Vagina (tissue), 2 donors: ENCODE measurements around the gene ANK2. TPM values are rescaled to one million over a fixed set of nuclear protein-coding genes. Genes with fewer than 3 reads are reported as not detected.

Source experiments
- DNase-seq, 2 donors: peaks; one replicate each; pipeline ENCODE4 v3.0.0-alpha.2; 2017; ENCODE audit errors: extremely low spot score in 2 of 2
- H3K27ac ChIP-seq: fragments of 200-600 bp; sonication (generic); one replicate; pipeline ENCODE4 v1.5.1; 2019
- H3K27me3 ChIP-seq: fragments of 200-600 bp; sonication (generic); one replicate; pipeline ENCODE4 v1.5.1; 2019
- H3K36me3 ChIP-seq, 2 donors: fragments of 200-600 bp; sonication (generic); one replicate each; pipeline ENCODE4 v1.5.1; 2017 to 2019
- H3K4me1 ChIP-seq: fragments of 200-600 bp; sonication (generic); one replicate; pipeline ENCODE4 v1.5.1; 2019
- H3K4me3 ChIP-seq, 2 donors: fragments of 200-600 bp; sonication (generic); 1 replicate in 1 of 2; 2 replicates in 1 of 2; pipeline ENCODE4 v1.5.1; 2016 to 2019
- H3K9me3 ChIP-seq: fragments of 200-600 bp; sonication (generic); one replicate; pipeline ENCODE4 v1.5.1; 2019
- POLR2A ChIP-seq, 2 donors: fragments of 450-650 bp; IDR thresholded peaks; one replicate each; pipeline ENCODE4 v1.6.1; 2017; ENCODE audit warnings: antibody characterized with exemption in 2 of 2, mild to moderate bottlenecking in 2 of 2, moderate library complexity in 2 of 2
- POLR2AphosphoS5 ChIP-seq, 2 donors: sonication (generic); formaldehyde crosslinking; IDR thresholded peaks; one replicate each; pipeline ENCODE4 v1.9.0; 2017; ENCODE audit warnings: antibody characterized with exemption in 2 of 2, mild to moderate bottlenecking in 2 of 2, low read depth in 1 of 2; ENCODE audit not compliant: insufficient read depth in 1 of 2
- intact Hi-C: fragments of 100-400 bp; cut with DNase I; formaldehyde crosslinking; loops from one replicate; pipeline ENCODE4 v1.15.1; 2023
- total RNA-seq: library from RNA; depleted of rRNA; stranded (reverse); fragments of >200 nt; gene quantifications from one replicate; pipeline ENCODE4 v1.2.3, GENCODE V29; 2016
- TF ChIP-seq, protein P1 (sequence below), 3 experiments: fragments of 450-650 bp in 2 of 3; fragments of 200-600 bp in 1 of 3; sonication (generic) in 1 of 3; IDR thresholded peaks; one replicate each; pipeline ENCODE4 v1.5.1; 2017 to 2019; ENCODE audit warnings: antibody characterized with exemption in 3 of 3, mild to moderate bottlenecking in 2 of 3, moderate library complexity in 2 of 3

The ANK2 gene
- total RNA-seq, 1 donor from 2014 or later, result 64.6 TPM

DNA sequence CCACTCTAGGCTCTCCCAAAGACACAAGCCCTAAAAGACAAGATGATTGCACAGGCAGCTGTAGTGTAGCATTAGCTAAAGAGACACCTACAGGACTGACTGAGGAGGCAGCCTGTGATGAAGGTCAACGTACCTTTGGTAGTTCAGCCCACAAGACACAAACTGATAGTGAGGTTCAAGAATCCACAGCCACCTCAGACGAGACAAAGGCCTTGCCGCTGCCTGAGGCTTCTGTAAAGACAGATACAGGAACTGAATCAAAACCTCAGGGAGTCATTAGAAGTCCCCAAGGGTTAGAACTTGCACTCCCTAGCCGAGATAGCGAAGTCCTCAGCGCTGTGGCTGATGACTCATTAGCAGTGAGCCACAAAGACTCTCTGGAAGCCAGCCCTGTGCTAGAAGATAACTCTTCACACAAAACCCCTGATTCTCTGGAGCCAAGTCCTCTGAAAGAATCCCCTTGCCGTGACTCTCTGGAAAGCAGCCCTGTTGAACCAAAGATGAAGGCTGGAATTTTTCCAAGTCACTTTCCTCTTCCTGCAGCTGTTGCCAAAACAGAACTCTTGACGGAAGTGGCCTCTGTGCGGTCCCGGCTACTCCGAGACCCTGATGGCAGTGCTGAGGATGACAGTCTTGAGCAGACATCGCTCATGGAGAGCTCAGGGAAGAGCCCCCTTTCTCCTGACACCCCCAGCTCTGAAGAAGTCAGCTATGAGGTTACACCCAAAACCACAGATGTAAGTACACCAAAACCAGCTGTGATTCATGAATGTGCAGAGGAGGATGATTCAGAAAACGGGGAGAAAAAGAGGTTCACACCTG lies 306.3 kb downstream of the ANK2 start:
- intact Hi-C loops, result no loop called here
- Histone ChIP-seq H3K9me3 (no peaks in the 10 kb centered on the region), H3K36me3 (no peaks in the 10 kb centered on the region), H3K4me1 (no peaks in the 10 kb centered on the region), H3K4me3 (no peak overlapping the region), H3K27me3 (no peaks in the 10 kb centered on the region), H3K27ac (no peak overlapping the region)
- no peak for DNase-seq
- TF ChIP-seq POLR2A (IDR thresholded peaks at IDR 0.05) (no peak), POLR2AphosphoS5 (IDR thresholded peaks at IDR 0.05; ENCODE audit: insufficient read depth in 1 of 2, low read depth in 1 of 2) (no peak)
- TF ChIP-seq, protein P1, sequence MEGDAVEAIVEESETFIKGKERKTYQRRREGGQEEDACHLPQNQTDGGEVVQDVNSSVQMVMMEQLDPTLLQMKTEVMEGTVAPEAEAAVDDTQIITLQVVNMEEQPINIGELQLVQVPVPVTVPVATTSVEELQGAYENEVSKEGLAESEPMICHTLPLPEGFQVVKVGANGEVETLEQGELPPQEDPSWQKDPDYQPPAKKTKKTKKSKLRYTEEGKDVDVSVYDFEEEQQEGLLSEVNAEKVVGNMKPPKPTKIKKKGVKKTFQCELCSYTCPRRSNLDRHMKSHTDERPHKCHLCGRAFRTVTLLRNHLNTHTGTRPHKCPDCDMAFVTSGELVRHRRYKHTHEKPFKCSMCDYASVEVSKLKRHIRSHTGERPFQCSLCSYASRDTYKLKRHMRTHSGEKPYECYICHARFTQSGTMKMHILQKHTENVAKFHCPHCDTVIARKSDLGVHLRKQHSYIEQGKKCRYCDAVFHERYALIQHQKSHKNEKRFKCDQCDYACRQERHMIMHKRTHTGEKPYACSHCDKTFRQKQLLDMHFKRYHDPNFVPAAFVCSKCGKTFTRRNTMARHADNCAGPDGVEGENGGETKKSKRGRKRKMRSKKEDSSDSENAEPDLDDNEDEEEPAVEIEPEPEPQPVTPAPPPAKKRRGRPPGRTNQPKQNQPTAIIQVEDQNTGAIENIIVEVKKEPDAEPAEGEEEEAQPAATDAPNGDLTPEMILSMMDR (IDR thresholded peaks at IDR 0.05), result no peak

DNA sequence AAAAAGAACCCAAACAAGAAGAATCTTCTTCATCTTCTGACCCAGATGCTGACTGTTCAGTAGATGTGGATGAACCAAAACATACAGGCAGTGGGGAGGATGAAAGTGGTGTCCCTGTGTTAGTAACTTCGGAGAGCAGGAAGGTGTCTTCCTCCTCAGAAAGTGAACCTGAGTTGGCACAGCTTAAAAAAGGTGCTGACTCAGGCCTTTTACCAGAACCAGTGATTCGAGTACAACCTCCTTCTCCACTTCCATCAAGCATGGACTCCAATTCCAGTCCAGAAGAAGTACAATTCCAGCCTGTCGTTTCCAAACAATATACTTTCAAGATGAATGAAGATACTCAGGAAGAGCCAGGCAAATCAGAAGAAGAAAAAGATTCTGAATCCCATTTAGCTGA lies 307.0 kb downstream of the ANK2 start:
- no peak overlapping the region for H3K4me3 ChIP-seq
- TF ChIP-seq, protein P1 (IDR thresholded peaks at IDR 0.05), result no peak
- TF ChIP-seq POLR2AphosphoS5 (IDR thresholded peaks at IDR 0.05; ENCODE audit: insufficient read depth in 1 of 2, low read depth in 1 of 2) (no peak), POLR2A (IDR thresholded peaks at IDR 0.05) (no peak)
- H3K4me1 ChIP-seq, result no peaks in the 10 kb centered on the region
- H3K27ac ChIP-seq, result no peak overlapping the region
- DNase-seq, result no peak
- H3K9me3 ChIP-seq, result no peaks in the 10 kb centered on the region
- no peaks in the 10 kb centered on the region for H3K36me3 ChIP-seq
- H3K27me3 ChIP-seq, result no peaks in the 10 kb centered on the region
- intact Hi-C loops, result no loop called here

DNA sequence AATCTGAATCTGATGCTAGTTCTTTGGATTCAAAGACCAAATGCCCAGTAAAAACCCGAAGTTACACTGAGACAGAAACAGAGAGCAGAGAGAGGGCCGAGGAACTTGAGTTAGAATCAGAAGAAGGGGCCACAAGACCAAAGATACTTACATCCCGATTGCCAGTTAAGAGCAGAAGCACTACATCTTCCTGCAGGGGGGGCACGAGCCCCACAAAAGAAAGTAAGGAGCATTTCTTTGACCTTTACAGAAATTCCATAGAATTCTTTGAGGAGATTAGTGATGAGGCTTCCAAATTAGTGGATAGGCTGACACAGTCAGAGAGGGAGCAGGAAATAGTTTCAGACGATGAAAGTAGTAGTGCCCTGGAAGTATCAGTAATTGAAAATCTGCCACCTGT lies 309.3 kb downstream of the ANK2 start:
- no peaks in the 10 kb centered on the region for H3K27me3 ChIP-seq
- TF ChIP-seq POLR2AphosphoS5 (IDR thresholded peaks at IDR 0.05; ENCODE audit: insufficient read depth in 1 of 2, low read depth in 1 of 2) (no peak), POLR2A (IDR thresholded peaks at IDR 0.05) (no peak)
- TF ChIP-seq, protein P1 (IDR thresholded peaks at IDR 0.05), result no peak
- H3K4me3 ChIP-seq, result no peak overlapping the region
- DNase-seq, result no peak
- no peak overlapping the region for H3K27ac ChIP-seq
- H3K4me1 ChIP-seq, result no peaks in the 10 kb centered on the region
- no peaks in the 10 kb centered on the region for H3K36me3 ChIP-seq
- intact Hi-C loops, result no loop called here
- H3K9me3 ChIP-seq, result no peaks in the 10 kb centered on the region

DNA sequence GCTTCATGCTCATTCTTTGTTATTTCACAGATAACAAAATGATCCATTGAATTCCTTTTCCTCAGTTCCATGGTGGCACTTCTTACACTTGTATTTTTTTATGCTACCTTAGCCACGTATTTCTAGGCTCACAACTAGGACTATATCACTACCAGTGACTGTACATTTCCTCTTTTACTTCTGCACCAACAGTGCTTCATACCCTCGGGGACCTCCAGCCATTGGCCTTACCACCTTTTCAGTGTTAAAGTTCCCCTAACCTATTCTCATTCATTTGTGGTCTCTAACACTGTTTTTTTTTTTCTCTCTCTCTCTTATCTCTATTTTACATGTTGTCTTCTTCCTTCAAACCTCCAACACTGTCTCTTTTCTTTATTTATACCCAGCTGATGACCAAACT lies 315.9 kb downstream of the ANK2 start:
- DNase-seq, result no peak
- intact Hi-C loops, result no loop called here
- Histone ChIP-seq H3K27ac (no peak overlapping the region), H3K27me3 (no peaks in the 10 kb centered on the region), H3K36me3 (peaks cover 0 to 15% of the 10 kb centered on the region in 2 donors), H3K4me3 (no peak overlapping the region), H3K9me3 (no peaks in the 10 kb centered on the region), H3K4me1 (no peaks in the 10 kb centered on the region)
- TF ChIP-seq POLR2AphosphoS5 (IDR thresholded peaks at IDR 0.05; ENCODE audit: insufficient read depth in 1 of 2, low read depth in 1 of 2) (no peak), POLR2A (IDR thresholded peaks at IDR 0.05) (no peak)
- TF ChIP-seq, protein P1 (IDR thresholded peaks at IDR 0.05), result no peak

DNA sequence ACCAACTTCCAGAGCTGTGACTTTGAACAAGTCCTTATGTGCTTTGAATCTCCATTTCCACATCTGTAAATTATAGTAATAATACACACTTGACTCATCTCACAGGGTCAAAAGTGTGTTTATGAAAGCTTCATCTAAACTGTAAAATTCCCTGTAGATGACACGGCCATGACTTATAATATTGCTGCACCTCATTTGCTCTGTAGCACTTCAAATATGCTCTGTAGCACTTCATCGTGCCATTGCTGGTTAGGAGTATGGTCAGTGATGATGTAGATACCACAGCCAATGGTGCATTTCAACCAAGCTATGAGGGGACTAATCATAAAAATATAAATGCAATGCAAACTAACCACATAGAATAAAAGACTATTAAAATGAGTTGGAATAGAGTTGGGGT lies 318.6 kb downstream of the ANK2 start:
- H3K27ac ChIP-seq, result no peak overlapping the region
- no peak for DNase-seq
- peaks cover 0 to 20% of the 10 kb centered on the region in 2 donors for H3K36me3 ChIP-seq
- H3K4me1 ChIP-seq, result no peaks in the 10 kb centered on the region
- intact Hi-C loops, result no loop called here
- no peak for TF ChIP-seq POLR2A (IDR thresholded peaks at IDR 0.05)
- no peak for TF ChIP-seq POLR2AphosphoS5 (IDR thresholded peaks at IDR 0.05; ENCODE audit: insufficient read depth in 1 of 2, low read depth in 1 of 2)
- TF ChIP-seq, protein P1 (IDR thresholded peaks at IDR 0.05), result no peak
- no peaks in the 10 kb centered on the region for H3K27me3 ChIP-seq
- no peak overlapping the region for H3K4me3 ChIP-seq
- H3K9me3 ChIP-seq, result no peaks in the 10 kb centered on the region
